Measurements from ENCODE around the gene RAMACL. TPM values are rescaled to one million over a fixed set of nuclear protein-coding genes. Genes with fewer than 3 reads are reported as not detected.

RAMACL gene
- total and polyA plus RNA-seq, 2 donors (not counting 1 experiment from before 2014, with no cell fraction given), result 0.22 to 5.0 TPM

DNA sequence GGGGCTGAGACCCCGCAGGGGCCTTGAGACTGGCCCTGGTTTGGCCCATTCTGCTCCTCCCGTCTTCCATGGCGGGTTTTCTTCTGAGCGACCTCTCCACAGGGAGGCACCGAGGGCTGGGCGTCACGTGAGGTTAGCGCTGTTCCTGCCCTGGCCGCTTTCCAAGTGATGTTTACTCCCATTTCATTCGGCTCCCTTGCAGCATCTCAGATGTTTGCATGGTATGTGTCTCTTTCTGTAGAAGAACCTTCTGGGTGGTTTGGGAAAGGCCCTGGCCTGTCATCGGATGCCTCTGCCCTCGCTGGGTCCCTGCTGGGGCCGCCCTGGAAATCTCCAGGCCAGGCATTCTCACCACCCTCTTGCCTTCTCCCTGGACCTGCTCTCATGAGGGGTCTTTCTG lies 17.3 kb downstream of the RAMACL start:
- Histone ChIP-seq H3K9ac (ENCODE audit: insufficient read depth, low read length) (no peak overlapping the region), H2AFZ (ENCODE audit: low read length) (no peak overlapping the region), H4K20me1 (ENCODE audit: control insufficient read depth, extremely low read depth, insufficient read depth, low read length) (no peaks in the 10 kb centered on the region), H3K27ac (ENCODE audit: insufficient read depth, low read length) (peak overlapping the region; percentile 37), H3K4me3 (replicated peaks in 1 of 4; ENCODE audit: control extremely low read depth in 1 of 4, insufficient read depth in 1 of 4, low read depth in 3 of 4, low read length in 4 of 4) (no peak overlapping the region), H3K4me1 (ENCODE audit: control insufficient read depth, extremely low read depth, insufficient read depth, low read length) (peaks cover 40% of the 10 kb centered on the region), H3K9me3 (ENCODE audit: control insufficient read depth, insufficient read depth, low read depth, low read length) (no peaks in the 10 kb centered on the region), H3K79me2 (ENCODE audit: control insufficient read depth, insufficient read depth, low read length) (peaks cover 23% of the 10 kb centered on the region), H3K36me3 (ENCODE audit: control insufficient read depth, insufficient read depth, low read length) (no peaks in the 10 kb centered on the region), H3K4me2 (ENCODE audit: extremely low read depth, insufficient read depth, low read length) (no peak overlapping the region), H3K27me3 (ENCODE audit: control insufficient read depth, insufficient read depth, low read length) (no peaks in the 10 kb centered on the region)
- DNase-seq (ENCODE audit: low read depth in 2 of 2), result no peak
- TF ChIP-seq, protein P1, sequence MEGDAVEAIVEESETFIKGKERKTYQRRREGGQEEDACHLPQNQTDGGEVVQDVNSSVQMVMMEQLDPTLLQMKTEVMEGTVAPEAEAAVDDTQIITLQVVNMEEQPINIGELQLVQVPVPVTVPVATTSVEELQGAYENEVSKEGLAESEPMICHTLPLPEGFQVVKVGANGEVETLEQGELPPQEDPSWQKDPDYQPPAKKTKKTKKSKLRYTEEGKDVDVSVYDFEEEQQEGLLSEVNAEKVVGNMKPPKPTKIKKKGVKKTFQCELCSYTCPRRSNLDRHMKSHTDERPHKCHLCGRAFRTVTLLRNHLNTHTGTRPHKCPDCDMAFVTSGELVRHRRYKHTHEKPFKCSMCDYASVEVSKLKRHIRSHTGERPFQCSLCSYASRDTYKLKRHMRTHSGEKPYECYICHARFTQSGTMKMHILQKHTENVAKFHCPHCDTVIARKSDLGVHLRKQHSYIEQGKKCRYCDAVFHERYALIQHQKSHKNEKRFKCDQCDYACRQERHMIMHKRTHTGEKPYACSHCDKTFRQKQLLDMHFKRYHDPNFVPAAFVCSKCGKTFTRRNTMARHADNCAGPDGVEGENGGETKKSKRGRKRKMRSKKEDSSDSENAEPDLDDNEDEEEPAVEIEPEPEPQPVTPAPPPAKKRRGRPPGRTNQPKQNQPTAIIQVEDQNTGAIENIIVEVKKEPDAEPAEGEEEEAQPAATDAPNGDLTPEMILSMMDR (conservative IDR thresholded peaks at IDR 0.05 in 1 of 2, IDR thresholded peaks at IDR 0.05 in 1 of 2; ENCODE audit: low read depth in 1 of 2, low read length in 2 of 2), result no peak
- no peak for TF ChIP-seq EZH2 (IDR thresholded peaks at IDR 0.05; ENCODE audit: low read length, missing control alignments)

DNA sequence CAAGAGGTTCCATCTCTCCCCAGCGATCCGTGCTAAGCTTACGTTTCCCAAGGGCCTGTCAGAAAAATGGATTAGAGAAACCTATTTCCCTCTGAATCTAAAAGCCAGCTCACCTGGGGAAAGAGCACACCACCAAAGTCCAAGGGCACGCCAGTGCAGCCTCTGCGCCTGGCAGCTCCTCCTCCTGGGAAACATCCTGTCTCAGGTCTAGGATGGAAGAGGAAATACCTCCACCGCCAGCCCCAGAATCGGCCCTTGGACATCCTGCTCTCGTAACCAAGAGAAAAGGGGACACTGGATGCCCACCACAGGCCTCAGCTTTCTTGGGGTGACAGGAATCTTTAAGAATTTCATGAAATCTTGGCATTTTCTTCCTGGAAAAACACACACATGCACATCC lies 18.7 kb downstream of the RAMACL start:
- Histone ChIP-seq H3K9ac (ENCODE audit: insufficient read depth, low read length) (no peak overlapping the region), H3K79me2 (ENCODE audit: control insufficient read depth, insufficient read depth, low read length) (peaks cover 15% of the 10 kb centered on the region), H3K4me2 (ENCODE audit: extremely low read depth, insufficient read depth, low read length) (no peak overlapping the region)

DNA sequence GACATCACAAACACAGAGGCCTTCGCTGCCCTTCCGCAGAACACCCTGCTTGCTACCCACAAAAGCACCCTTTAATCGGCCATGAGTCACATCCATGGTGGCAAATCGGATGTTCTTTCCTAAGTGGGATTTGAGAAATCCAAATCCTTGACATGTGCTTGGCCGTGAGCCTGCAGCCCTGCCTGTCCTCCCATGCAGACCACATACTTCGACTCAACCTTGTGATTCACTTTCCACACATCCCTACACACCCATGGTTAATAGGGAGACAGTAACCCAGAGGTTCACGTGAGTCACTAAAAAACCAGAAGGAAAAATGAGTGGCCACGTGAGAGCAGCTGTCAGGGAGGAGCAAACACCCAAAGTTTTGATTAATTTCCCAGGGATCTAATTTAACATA lies 19.4 kb downstream of the RAMACL start:
- DNase-seq (ENCODE audit: low read depth in 2 of 2), result peak; percentile 98 to 99
- peak overlapping the region; percentile 9 for H3K9ac ChIP-seq (ENCODE audit: insufficient read depth, low read length)
- peak overlapping the region; percentile 11 for H3K4me2 ChIP-seq (ENCODE audit: extremely low read depth, insufficient read depth, low read length)

More for the DNA sequence above, 18.7 kb downstream of the RAMACL start:
- H3K36me3 ChIP-seq (ENCODE audit: control insufficient read depth, insufficient read depth, low read length), result no peaks in the 10 kb centered on the region
- H3K4me1 ChIP-seq (ENCODE audit: control insufficient read depth, extremely low read depth, insufficient read depth, low read length), result peaks cover 34% of the 10 kb centered on the region
- no peak for DNase-seq (ENCODE audit: low read depth in 2 of 2)
- TF ChIP-seq, protein P1 (conservative IDR thresholded peaks at IDR 0.05 in 1 of 2, IDR thresholded peaks at IDR 0.05 in 1 of 2; ENCODE audit: low read depth in 1 of 2, low read length in 2 of 2), result no peak
- TF ChIP-seq EZH2 (IDR thresholded peaks at IDR 0.05; ENCODE audit: low read length, missing control alignments), result no peak
- no peaks in the 10 kb centered on the region for H3K9me3 ChIP-seq (ENCODE audit: control insufficient read depth, insufficient read depth, low read depth, low read length)
- peak overlapping the region; percentile 77 for H3K27ac ChIP-seq (ENCODE audit: insufficient read depth, low read length)
- no peaks in the 10 kb centered on the region for H3K27me3 ChIP-seq (ENCODE audit: control insufficient read depth, insufficient read depth, low read length)
- no peak overlapping the region for H3K4me3 ChIP-seq (replicated peaks in 1 of 4; ENCODE audit: control extremely low read depth in 1 of 4, insufficient read depth in 1 of 4, low read depth in 3 of 4, low read length in 4 of 4)
- H2AFZ ChIP-seq (ENCODE audit: low read length), result no peak overlapping the region
- H4K20me1 ChIP-seq (ENCODE audit: control insufficient read depth, extremely low read depth, insufficient read depth, low read length), result no peaks in the 10 kb centered on the region

More for the DNA sequence above, 19.4 kb downstream of the RAMACL start:
- H3K4me3 ChIP-seq (replicated peaks in 1 of 4; ENCODE audit: control extremely low read depth in 1 of 4, insufficient read depth in 1 of 4, low read depth in 3 of 4, low read length in 4 of 4), result no peak overlapping the region
- H3K27ac ChIP-seq (ENCODE audit: insufficient read depth, low read length), result peak overlapping the region; percentile 77
- H4K20me1 ChIP-seq (ENCODE audit: control insufficient read depth, extremely low read depth, insufficient read depth, low read length), result no peaks in the 10 kb centered on the region
- no peak overlapping the region for H2AFZ ChIP-seq (ENCODE audit: low read length)
- no peaks in the 10 kb centered on the region for H3K27me3 ChIP-seq (ENCODE audit: control insufficient read depth, insufficient read depth, low read length)
- no peaks in the 10 kb centered on the region for H3K36me3 ChIP-seq (ENCODE audit: control insufficient read depth, insufficient read depth, low read length)
- TF ChIP-seq, protein P1 (conservative IDR thresholded peaks at IDR 0.05 in 1 of 2, IDR thresholded peaks at IDR 0.05 in 1 of 2; ENCODE audit: low read depth in 1 of 2, low read length in 2 of 2), result no peak
- no peak for TF ChIP-seq EZH2 (IDR thresholded peaks at IDR 0.05; ENCODE audit: low read length, missing control alignments)
- peaks cover 30% of the 10 kb centered on the region for H3K4me1 ChIP-seq (ENCODE audit: control insufficient read depth, extremely low read depth, insufficient read depth, low read length)
- peaks cover 15% of the 10 kb centered on the region for H3K79me2 ChIP-seq (ENCODE audit: control insufficient read depth, insufficient read depth, low read length)
- H3K9me3 ChIP-seq (ENCODE audit: control insufficient read depth, insufficient read depth, low read depth, low read length), result no peaks in the 10 kb centered on the region

Measured in fibroblast of lung (primary cell).